Measurements from ENCODE around the gene MAPKAPK2. TPM values are rescaled to one million over a fixed set of nuclear protein-coding genes. Genes with fewer than 3 reads are reported as not detected.

The MAPKAPK2 gene
- total RNA-seq, 2 donors from 2014 or later, result 181 to 182 TPM

GRCh38 chr1:206716159-206716869, 31.6 kb downstream of the MAPKAPK2 start:
- Mint-ChIP-seq H3K27me3 (no peaks in the 10 kb centered on the region), H3K4me3 (peak overlapping the region; percentile 83), H3K36me3 (ENCODE audit: low read depth) (no peaks in the 10 kb centered on the region), H3K27ac (peak overlapping the region; percentile 99), H3K4me1 (peaks cover 76% of the 10 kb centered on the region)
- DNase-seq, result no peak
- ATAC-seq, result peak; percentile 54
- H3K9me3 ChIP-seq (ENCODE audit: control insufficient read depth, low read length, poor library complexity, severe bottlenecking), result no peaks in the 10 kb centered on the region

- Mint-ChIP-seq H3K36me3 (ENCODE audit: low read depth) (no peaks in the 10 kb centered on the region), H3K4me3 (peak overlapping the region; percentile 83), H3K27ac (peak overlapping the region; percentile 99), H3K4me1 (peaks cover 72% of the 10 kb centered on the region), H3K27me3 (no peaks in the 10 kb centered on the region)
- DNase-seq, result no peak
- peak; percentile 42 for ATAC-seq
- no peaks in the 10 kb centered on the region for H3K9me3 ChIP-seq (ENCODE audit: control insufficient read depth, low read length, poor library complexity, severe bottlenecking)
These were observed 32.4 kb downstream of the MAPKAPK2 start for GRCh38 chr1:206716870-206717673.

GRCh38 chr1:206717674-206717989, 32.9 kb downstream of the MAPKAPK2 start:
- Mint-ChIP-seq H3K4me1 (peaks cover 70% of the 10 kb centered on the region), H3K27me3 (no peaks in the 10 kb centered on the region), H3K36me3 (ENCODE audit: low read depth) (no peaks in the 10 kb centered on the region), H3K4me3 (peak overlapping the region; percentile 83), H3K27ac (peak overlapping the region; percentile 99)
- peak; percentile 5 for ATAC-seq
- H3K9me3 ChIP-seq (ENCODE audit: control insufficient read depth, low read length, poor library complexity, severe bottlenecking), result no peaks in the 10 kb centered on the region
- no peak for DNase-seq

- no peaks in the 10 kb centered on the region for H3K36me3 Mint-ChIP-seq (ENCODE audit: low read depth)
- peaks cover 70% of the 10 kb centered on the region for H3K4me1 Mint-ChIP-seq
- peak overlapping the region; percentile 99 for H3K27ac Mint-ChIP-seq
- ATAC-seq, result no peak
- H3K27me3 Mint-ChIP-seq, result no peaks in the 10 kb centered on the region
- DNase-seq, result no peak
- peak overlapping the region; percentile 45 for H3K4me3 Mint-ChIP-seq
- H3K9me3 ChIP-seq (ENCODE audit: control insufficient read depth, low read length, poor library complexity, severe bottlenecking), result no peaks in the 10 kb centered on the region
These were observed 34.6 kb downstream of the MAPKAPK2 start for GRCh38 chr1:206719169-206719839.

GRCh38 chr1:206721454-206721853, 36.7 kb downstream of the MAPKAPK2 start:
- no peaks in the 10 kb centered on the region for H3K27me3 Mint-ChIP-seq
- H3K4me3 Mint-ChIP-seq, result no peak overlapping the region
- DNase-seq, result no peak
- no peaks in the 10 kb centered on the region for H3K9me3 ChIP-seq (ENCODE audit: control insufficient read depth, low read length, poor library complexity, severe bottlenecking)
- H3K4me1 Mint-ChIP-seq, result peaks cover 63% of the 10 kb centered on the region
- ATAC-seq, result no peak
- H3K36me3 Mint-ChIP-seq (ENCODE audit: low read depth), result no peaks in the 10 kb centered on the region
- H3K27ac Mint-ChIP-seq, result peak overlapping the region; percentile 39

GRCh38 chr1:206722751-206723461, 38.2 kb downstream of the MAPKAPK2 start:
- no peak overlapping the region for H3K27ac Mint-ChIP-seq
- DNase-seq (no peak), ATAC-seq (no peak)
- no peaks in the 10 kb centered on the region for H3K9me3 ChIP-seq (ENCODE audit: control insufficient read depth, low read length, poor library complexity, severe bottlenecking)
- H3K4me1 Mint-ChIP-seq, result peaks cover 56% of the 10 kb centered on the region
- no peaks in the 10 kb centered on the region for H3K27me3 Mint-ChIP-seq
- H3K4me3 Mint-ChIP-seq, result no peak overlapping the region
- H3K36me3 Mint-ChIP-seq (ENCODE audit: low read depth), result no peaks in the 10 kb centered on the region

- no peak overlapping the region for H3K27ac Mint-ChIP-seq
- peaks cover 57% of the 10 kb centered on the region for H3K4me1 Mint-ChIP-seq
- ATAC-seq (no peak), DNase-seq (no peak)
- no peak overlapping the region for H3K4me3 Mint-ChIP-seq
- H3K27me3 Mint-ChIP-seq, result no peaks in the 10 kb centered on the region
- H3K9me3 ChIP-seq (ENCODE audit: control insufficient read depth, low read length, poor library complexity, severe bottlenecking), result no peaks in the 10 kb centered on the region
- H3K36me3 Mint-ChIP-seq (ENCODE audit: low read depth), result no peaks in the 10 kb centered on the region
These were observed 38.7 kb downstream of the MAPKAPK2 start for GRCh38 chr1:206723462-206723804.

- ATAC-seq (no peak), DNase-seq (no peak)
- H3K9me3 ChIP-seq (ENCODE audit: control insufficient read depth, low read length, poor library complexity, severe bottlenecking), result no peaks in the 10 kb centered on the region
- Mint-ChIP-seq H3K36me3 (ENCODE audit: low read depth) (no peaks in the 10 kb centered on the region), H3K4me3 (no peak overlapping the region), H3K27me3 (no peaks in the 10 kb centered on the region), H3K4me1 (peaks cover 55% of the 10 kb centered on the region), H3K27ac (no peak overlapping the region)
These were observed 39.2 kb downstream of the MAPKAPK2 start for GRCh38 chr1:206723805-206724472.

- Mint-ChIP-seq H3K27ac (peak overlapping the region; percentile 85), H3K4me1 (peaks cover 46% of the 10 kb centered on the region), H3K27me3 (no peaks in the 10 kb centered on the region), H3K4me3 (no peak overlapping the region), H3K36me3 (ENCODE audit: low read depth) (peaks cover 3% of the 10 kb centered on the region)
- H3K9me3 ChIP-seq (ENCODE audit: control insufficient read depth, low read length, poor library complexity, severe bottlenecking), result no peaks in the 10 kb centered on the region
- ATAC-seq (peak; percentile 63), DNase-seq (peak; percentile 35 to 63 (median 36))
These were observed 40.6 kb downstream of the MAPKAPK2 start for GRCh38 chr1:206725109-206725963.

- ATAC-seq (no peak), DNase-seq (no peak)
- H3K27ac Mint-ChIP-seq, result peak overlapping the region; percentile 70
- H3K27me3 Mint-ChIP-seq, result no peaks in the 10 kb centered on the region
- peaks cover 37% of the 10 kb centered on the region for H3K4me1 Mint-ChIP-seq
- H3K4me3 Mint-ChIP-seq, result no peak overlapping the region
- H3K9me3 ChIP-seq (ENCODE audit: control insufficient read depth, low read length, poor library complexity, severe bottlenecking), result no peaks in the 10 kb centered on the region
- peaks cover 5% of the 10 kb centered on the region for H3K36me3 Mint-ChIP-seq (ENCODE audit: low read depth)
These were observed 43.4 kb downstream of the MAPKAPK2 start for GRCh38 chr1:206727981-206728696.

GRCh38 chr1:206728697-206728987, 43.9 kb downstream of the MAPKAPK2 start:
- ATAC-seq, result no peak
- Mint-ChIP-seq H3K27me3 (no peaks in the 10 kb centered on the region), H3K4me1 (peaks cover 34% of the 10 kb centered on the region), H3K36me3 (ENCODE audit: low read depth) (peaks cover 8% of the 10 kb centered on the region), H3K27ac (peak overlapping the region; percentile 70), H3K4me3 (no peak overlapping the region)
- no peak for DNase-seq
- no peaks in the 10 kb centered on the region for H3K9me3 ChIP-seq (ENCODE audit: control insufficient read depth, low read length, poor library complexity, severe bottlenecking)

GRCh38 chr1:206729050-206729449, 44.3 kb downstream of the MAPKAPK2 start:
- H3K36me3 Mint-ChIP-seq (ENCODE audit: low read depth), result peaks cover 8% of the 10 kb centered on the region
- H3K4me3 Mint-ChIP-seq, result no peak overlapping the region
- peak overlapping the region; percentile 70 for H3K27ac Mint-ChIP-seq
- no peak for ATAC-seq
- DNase-seq, result no peak
- peaks cover 31% of the 10 kb centered on the region for H3K4me1 Mint-ChIP-seq
- no peaks in the 10 kb centered on the region for H3K9me3 ChIP-seq (ENCODE audit: control insufficient read depth, low read length, poor library complexity, severe bottlenecking)
- no peaks in the 10 kb centered on the region for H3K27me3 Mint-ChIP-seq
